ENCODE measurements around the gene INHA.

- no peak for TF ChIP-seq POLR2AphosphoS5 (IDR thresholded peaks at IDR 0.05; ENCODE audit: low read depth, low read length)
- no peak for TF ChIP-seq TAF1 (IDR thresholded peaks at IDR 0.05; ENCODE audit: borderline replicate concordance, insufficient read depth, low read length)
- no peak for TF ChIP-seq SIN3A (IDR thresholded peaks at IDR 0.05; ENCODE audit: borderline replicate concordance, insufficient read depth, low read length)
- TF ChIP-seq FOXP2 (optimal IDR thresholded peaks at IDR 0.05; ENCODE audit: borderline replicate concordance, extremely low read depth, extremely low read length, insufficient read depth), result no peak
These were observed 49.0 kb upstream of the INHA start for GRCh38 chr2:219523031-219523671.

Measured in PFSK-1 (cell line).